Neuronal stem cell (in vitro differentiated cells): ENCODE results near the gene RAB40C.

Experiments
- DNase-seq: peaks from one replicate; pipeline ENCODE4 v3.0.0-alpha.2; 2013; ENCODE audit warnings: low spot score
- H2AFZ ChIP-seq: one replicate; pipeline ENCODE4 v1.6.1; 2013; ENCODE audit warnings: mild to moderate bottlenecking, low read length, inconsistent platforms
- H2AK5ac ChIP-seq: 2 replicates; pipeline ENCODE4 v1.6.1; 2013; ENCODE audit warnings: low read depth, mild to moderate bottlenecking, inconsistent platforms, low read length, moderate library complexity, mixed read lengths
- H2BK120ac ChIP-seq: 2 replicates; pipeline ENCODE4 v1.6.1; 2013; ENCODE audit warnings: low read depth, mild to moderate bottlenecking, inconsistent platforms, low read length, moderate library complexity, mixed read lengths
- H2BK12ac ChIP-seq: one replicate; pipeline ENCODE4 v1.6.1; 2013; ENCODE audit warnings: low read length, inconsistent platforms
- H2BK15ac ChIP-seq: 2 replicates; pipeline ENCODE4 v1.6.1; 2013; ENCODE audit warnings: mild to moderate bottlenecking, low read length, inconsistent platforms, mixed read lengths
- H2BK5ac ChIP-seq: one replicate; pipeline ENCODE4 v1.6.1; 2013; ENCODE audit warnings: inconsistent platforms, mild to moderate bottlenecking, low read length, moderate library complexity
- H3K14ac ChIP-seq: one replicate; pipeline ENCODE4 v1.6.1; 2013; ENCODE audit warnings: low read length, inconsistent platforms
- H3K18ac ChIP-seq: 2 replicates; pipeline ENCODE4 v1.6.1; 2013; ENCODE audit warnings: low read length, inconsistent platforms
- H3K23ac ChIP-seq: 2 replicates; pipeline ENCODE4 v1.6.1; 2013; ENCODE audit warnings: low read depth, mild to moderate bottlenecking, mixed read lengths, low read length, inconsistent platforms; ENCODE audit not compliant: poor library complexity
- H3K27ac ChIP-seq: replicated peaks from 3 replicates; pipeline ENCODE4 v1.5.1; 2013; ENCODE audit warnings: low read length, inconsistent platforms
- H3K27me3 ChIP-seq, 3 experiments: 2 replicates each; pipeline ENCODE4 v1.6.1; 2013; ENCODE audit warnings: low read length in 3 of 3, mild to moderate bottlenecking in 2 of 3, inconsistent platforms in 1 of 3, low read depth in 1 of 3, mixed read lengths in 1 of 3, moderate library complexity in 1 of 3; ENCODE audit not compliant: control insufficient read depth in 3 of 3, insufficient read depth in 3 of 3
- H3K36me3 ChIP-seq, 2 donors: replicated peaks in 1 of 2; 2 replicates each; pipeline ENCODE4 v1.6.1; 2013; ENCODE audit warnings: low read length in 2 of 2; ENCODE audit not compliant: control insufficient read depth in 2 of 2, insufficient read depth in 2 of 2
- H3K4ac ChIP-seq: 2 replicates; pipeline ENCODE4 v1.6.1; 2013; ENCODE audit warnings: inconsistent platforms, mild to moderate bottlenecking, low read length, moderate library complexity
- H3K4me1 ChIP-seq, 2 donors: 1 replicate in 1 of 2; 2 replicates in 1 of 2; pipeline ENCODE4 v1.6.1; 2013; ENCODE audit warnings: low read length in 2 of 2, low read depth in 1 of 2; ENCODE audit not compliant: control insufficient read depth in 2 of 2, insufficient read depth in 1 of 2
- H3K4me2 ChIP-seq: one replicate; pipeline ENCODE4 v1.6.1; 2013; ENCODE audit warnings: mild to moderate bottlenecking, low read length, inconsistent platforms; ENCODE audit not compliant: insufficient read depth, poor library complexity, severe bottlenecking
- H3K4me3 ChIP-seq, 2 donors: 2 replicates each; pipeline ENCODE4 v1.5.1; 2013; ENCODE audit warnings: low read length in 2 of 2, mild to moderate bottlenecking in 2 of 2, inconsistent platforms in 1 of 2, moderate library complexity in 1 of 2
- H3K79me1 ChIP-seq: one replicate; pipeline ENCODE4 v1.6.1; 2013; ENCODE audit warnings: low read depth, mild to moderate bottlenecking, inconsistent platforms, low read length, moderate library complexity
- H3K9ac ChIP-seq: one replicate; pipeline ENCODE4 v1.6.1; 2013; ENCODE audit warnings: mild to moderate bottlenecking, low read depth, low read length, inconsistent platforms; ENCODE audit not compliant: poor library complexity
- H3K9me3 ChIP-seq, 2 donors: replicated peaks in 1 of 2; 2 replicates each; pipeline versions ENCODE3 to v1.6.1; 2013; ENCODE audit warnings: low read length in 2 of 2, mild to moderate bottlenecking in 2 of 2, inconsistent platforms in 1 of 2, low read depth in 1 of 2, mixed read lengths in 1 of 2, moderate library complexity in 1 of 2; ENCODE audit not compliant: control insufficient read depth in 2 of 2, insufficient read depth in 1 of 2
- H4K8ac ChIP-seq: one replicate; pipeline ENCODE4 v1.6.1; 2013; ENCODE audit warnings: low read depth, mild to moderate bottlenecking, inconsistent platforms, low read length, moderate library complexity
- H4K91ac ChIP-seq: one replicate; pipeline ENCODE4 v1.6.1; 2013; ENCODE audit warnings: low read length, low read depth, mild to moderate bottlenecking, inconsistent platforms; ENCODE audit not compliant: poor library complexity
- WGBS, 2 donors: extraction: QIAGEN DNeasy Blood & Tissue Kit; methylation state at CpG; one replicate each; pipeline ENCODE4 v1.1.7; 2013; ENCODE audit warnings: missing lambda C conversion rate in 2 of 2, mixed read lengths in 1 of 2; ENCODE audit not compliant: insufficient read length in 2 of 2, insufficient replicate concordance in 1 of 2; ENCODE audit errors: extremely low coverage in 2 of 2; 5-methylcytosine and 5-hydroxymethylcytosine counted together

The RAB40C gene

GRCh38 chr16:631808-632358 is 42.0 kb downstream of the RAB40C start:
- Histone ChIP-seq H3K9ac (peak overlapping the region; percentile 60), H3K36me3 (peaks cover 15 to 44% of the 10 kb centered on the region in 2 donors), H2BK12ac (peak overlapping the region; percentile 73), H3K4me1 (peaks cover 28 to 35% of the 10 kb centered on the region in 2 donors), H4K91ac (peak overlapping the region; percentile 53), H3K79me1 (peaks cover 22% of the 10 kb centered on the region), H4K8ac (peak overlapping the region; percentile 96), H3K4me2 (no peak overlapping the region), H3K14ac (peak overlapping the region; percentile 71), H2BK120ac (no peak overlapping the region), H3K18ac (peak overlapping the region; percentile 93), H2AK5ac (peak overlapping the region; percentile 94), H2BK5ac (no peak overlapping the region), H2BK15ac (peak overlapping the region; percentile 81), H3K23ac (peak overlapping the region; percentile 89), H2AFZ (no peak overlapping the region), H3K4ac (peak overlapping the region; percentile 84), H3K4me3 (peak overlapping the region in 1 of 2 donors; percentile 12), H3K27ac (no peak overlapping the region), H3K27me3 (peaks cover 0 to 1% (median 0%) of the 10 kb centered on the region in 3 experiments), H3K9me3 (no peaks in the 10 kb centered on the region)
- WGBS, 2 donors: 100% methylated on average over 2 of the region's 9 CpGs; no CpG with 5 or more reads in 1 of the 2 donors
- no peak for DNase-seq

- Histone ChIP-seq H3K4me3 (no peak overlapping the region), H3K27ac (no peak overlapping the region), H3K4me1 (peaks cover 31 to 40% of the 10 kb centered on the region in 2 donors), H3K9ac (peak overlapping the region; percentile 77), H4K91ac (peak overlapping the region; percentile 53), H2BK120ac (peak overlapping the region; percentile 72), H3K14ac (peak overlapping the region; percentile 38), H2BK5ac (no peak overlapping the region), H3K4me2 (no peak overlapping the region), H2BK12ac (peak overlapping the region; percentile 73), H3K4ac (peak overlapping the region; percentile 53), H3K23ac (peak overlapping the region; percentile 65), H4K8ac (peak overlapping the region; percentile 65), H2AK5ac (peak overlapping the region; percentile 94), H3K18ac (peak overlapping the region; percentile 89), H2AFZ (no peak overlapping the region), H2BK15ac (peak overlapping the region; percentile 81), H3K9me3 (no peaks in the 10 kb centered on the region), H3K36me3 (peaks cover 12 to 36% of the 10 kb centered on the region in 2 donors), H3K79me1 (peaks cover 22% of the 10 kb centered on the region), H3K27me3 (peaks cover 0 to 1% (median 0%) of the 10 kb centered on the region in 3 experiments)
- WGBS, 2 donors: no CpG with 5 or more reads among the region's 67 CpGs
- no peak for DNase-seq
Observed at GRCh38 chr16:632486-633335, 42.8 kb downstream of the RAB40C start.

- Histone ChIP-seq H2AFZ (no peak overlapping the region), H3K27ac (no peak overlapping the region), H2AK5ac (no peak overlapping the region), H2BK15ac (peak overlapping the region; percentile 81), H2BK12ac (peak overlapping the region; percentile 58), H3K18ac (no peak overlapping the region), H3K79me1 (peaks cover 22% of the 10 kb centered on the region), H3K4me1 (peaks cover 37 to 42% of the 10 kb centered on the region in 2 donors), H3K4me2 (no peak overlapping the region), H2BK120ac (no peak overlapping the region), H3K27me3 (peaks cover 0 to 1% (median 0%) of the 10 kb centered on the region in 3 experiments), H3K14ac (no peak overlapping the region), H3K4me3 (peak overlapping the region in 1 of 2 donors; percentile 13), H3K9me3 (no peaks in the 10 kb centered on the region), H2BK5ac (no peak overlapping the region), H4K91ac (peak overlapping the region; percentile 30), H3K4ac (no peak overlapping the region), H3K23ac (peak overlapping the region; percentile 65), H3K36me3 (peaks cover 12 to 28% of the 10 kb centered on the region in 2 donors), H4K8ac (no peak overlapping the region), H3K9ac (no peak overlapping the region)
- no peak for DNase-seq
- no CpG with 5 or more reads among the region's 74 CpGs for WGBS, 2 donors
Observed at GRCh38 chr16:633336-634050, 43.6 kb downstream of the RAB40C start.
